Measurements from ENCODE around the gene SEC31B.

SEC31B gene

GRCh38 chr10:100522945-100523344 lies 3.3 kb upstream of the SEC31B start:
- TF ChIP-seq CTCF (IDR thresholded peaks at IDR 0.05; ENCODE audit: extremely low read depth, insufficient read depth, missing control alignments): no peak
- in situ Hi-C loops (cut with MboI; ENCODE audit: low pct_unique_long_range_greater_than_20kb, low sequenced_read_pairs, unreplicated experiment): no loop called here
- no peak for DNase-seq (ENCODE audit: low spot score)

GRCh38 chr10:100522107-100522801 lies 2.6 kb upstream of the SEC31B start:
- in situ Hi-C loops (cut with MboI; ENCODE audit: low pct_unique_long_range_greater_than_20kb, low sequenced_read_pairs, unreplicated experiment): no loop called here
- no peak for TF ChIP-seq CTCF (IDR thresholded peaks at IDR 0.05; ENCODE audit: extremely low read depth, insufficient read depth, missing control alignments)
- no peak for DNase-seq (ENCODE audit: low spot score)

GRCh38 chr10:100520811-100521210 lies 1.1 kb upstream of the SEC31B start:
- no peak for TF ChIP-seq CTCF (IDR thresholded peaks at IDR 0.05; ENCODE audit: extremely low read depth, insufficient read depth, missing control alignments)
- DNase-seq (ENCODE audit: low spot score): no peak
- in situ Hi-C loops (cut with MboI; ENCODE audit: low pct_unique_long_range_greater_than_20kb, low sequenced_read_pairs, unreplicated experiment): no loop called here

- in situ Hi-C loops (cut with MboI; ENCODE audit: low pct_unique_long_range_greater_than_20kb, low sequenced_read_pairs, unreplicated experiment): loop anchor here (10.0 kb wide), 1 partner anchor 184 kb away; the partner anchor contains the start of gene PKD2L1
- peak; percentile 63 for TF ChIP-seq CTCF (IDR thresholded peaks at IDR 0.05; ENCODE audit: extremely low read depth, insufficient read depth, missing control alignments)
- DNase-seq (ENCODE audit: low spot score): peak; percentile 60
These were observed 860 bp downstream of the SEC31B start for GRCh38 chr10:100518761-100519241.

- no peak for DNase-seq (ENCODE audit: low spot score)
- TF ChIP-seq CTCF (IDR thresholded peaks at IDR 0.05; ENCODE audit: extremely low read depth, insufficient read depth, missing control alignments): no peak
- in situ Hi-C loops (cut with MboI; ENCODE audit: low pct_unique_long_range_greater_than_20kb, low sequenced_read_pairs, unreplicated experiment): loop anchor here (10.0 kb wide), 1 partner anchor 182 kb away; the partner anchor contains the start of gene PKD2L1
These were observed 2.8 kb downstream of the SEC31B start for GRCh38 chr10:100516847-100517246.

GRCh38 chr10:100515612-100516011 lies 4.0 kb downstream of the SEC31B start:
- no peak for DNase-seq (ENCODE audit: low spot score)
- TF ChIP-seq CTCF (IDR thresholded peaks at IDR 0.05; ENCODE audit: extremely low read depth, insufficient read depth, missing control alignments): no peak
- in situ Hi-C loops (cut with MboI; ENCODE audit: low pct_unique_long_range_greater_than_20kb, low sequenced_read_pairs, unreplicated experiment): loop anchor here (10.0 kb wide), 1 partner anchor 181 kb away; the partner anchor contains the start of gene PKD2L1
